NOMO-1 (cell line): Measurements from ENCODE around the gene NRGN.
"Not testable (repeated sequence)": the region's sequence is repeated elsewhere in the genome, so short reads cannot be mapped to it uniquely, and the experiment has no call there.

Experiments
- DNase-seq, 2 experiments: peaks; one replicate each; lab custom pipeline; 2025; ENCODE audit not compliant: unreplicated experiment in 2 of 2; lab: John Stamatoyannopoulos, UW

NRGN gene

GRCh38 chr11:124756033-124756752, 16.5 kb downstream of the NRGN start:
- DNase-seq: no peak

- no peak for DNase-seq
Observed at GRCh38 chr11:124756753-124757227, 17.0 kb downstream of the NRGN start.

GRCh38 chr11:124757320-124757719, 17.6 kb downstream of the NRGN start:
- DNase-seq: no peak

GRCh38 chr11:124758355-124759265, 18.9 kb downstream of the NRGN start:
- DNase-seq: peak; percentile 94 to 97

- DNase-seq: no peak
Observed at GRCh38 chr11:124759266-124760204, 19.8 kb downstream of the NRGN start.

GRCh38 chr11:124760205-124760652, 20.5 kb downstream of the NRGN start:
- DNase-seq: no peak

- no peak for DNase-seq
Observed at GRCh38 chr11:124760806-124761205, 21.1 kb downstream of the NRGN start.

- no peak for DNase-seq
Observed at GRCh38 chr11:124761301-124762104, 21.8 kb downstream of the NRGN start.

- peak; percentile 36 to 65 for DNase-seq
Observed at GRCh38 chr11:124762105-124762623, 22.4 kb downstream of the NRGN start, which contains the start of gene ESAM. Gene ESAM, minus strand, starts transcription at chr11:124762290. Its CDS starts 136 bp downstream, at chr11:124762154.

- DNase-seq: no peak
Observed at GRCh38 chr11:124762624-124763155, 22.9 kb downstream of the NRGN start.

GRCh38 chr11:124763156-124763947, 23.6 kb downstream of the NRGN start:
- DNase-seq: peak; percentile 58 to 68

- DNase-seq: no peak
Observed at GRCh38 chr11:124766156-124766555, 26.4 kb downstream of the NRGN start.

- DNase-seq: no peak
Observed at GRCh38 chr11:124768914-124769313, 29.2 kb downstream of the NRGN start.

- no peak for DNase-seq
Observed at GRCh38 chr11:124769806-124770774, 30.3 kb downstream of the NRGN start.

- DNase-seq: not testable (repeated sequence)
Observed at GRCh38 chr11:124770959-124771358, 31.2 kb downstream of the NRGN start.

- DNase-seq: no peak
Observed at GRCh38 chr11:124776865-124777645, 37.3 kb downstream of the NRGN start.
